ENCODE measurements around the gene TNNT3. TPM values are rescaled to one million over a fixed set of nuclear protein-coding genes. Genes with fewer than 3 reads are reported as not detected.

Gene TNNT3
- total RNA-seq, 2 donors from 2014 or later: not detected

GRCh38 chr11:1887451-1888346 lies 31.8 kb upstream of the TNNT3 start:
- H3K4me1 ChIP-seq (ENCODE audit: control insufficient read depth, insufficient read depth, low read length): no peaks in the 10 kb centered on the region
- no peaks in the 10 kb centered on the region for H3K36me3 Mint-ChIP-seq (ENCODE audit: low read depth)
- H3K4me1 Mint-ChIP-seq: no peaks in the 10 kb centered on the region
- H3K36me3 ChIP-seq (ENCODE audit: control insufficient read depth, insufficient read depth, low read length): no peaks in the 10 kb centered on the region
- peaks cover 2% of the 10 kb centered on the region for H3K27me3 Mint-ChIP-seq (ENCODE audit: insufficient read depth)
- peaks cover 13% of the 10 kb centered on the region for H3K27me3 ChIP-seq (ENCODE audit: control insufficient read depth, insufficient read depth, low read length, poor library complexity, severe bottlenecking)
- H3K9me3 Mint-ChIP-seq: no peaks in the 10 kb centered on the region
- H3K4me3 ChIP-seq (ENCODE audit: low read length): no peak overlapping the region
- WGBS, 2 experiments (ENCODE audit: insufficient coverage in 1 of 2, insufficient read length in 1 of 2): 85 to 95% methylated on average over 4 to 11 of the region's 11 CpGs
- H3K9me3 ChIP-seq (ENCODE audit: control insufficient read depth, low read length): no peaks in the 10 kb centered on the region
- H3K27ac Mint-ChIP-seq: no peak overlapping the region
- no peak overlapping the region for H3K27ac ChIP-seq (ENCODE audit: low read depth, low read length)
- H3K4me3 Mint-ChIP-seq: no peak overlapping the region
- no peak for TF ChIP-seq CTCF (conservative IDR thresholded peaks at IDR 0.05)
- no peak for DNase-seq
- no peak overlapping the region for H3K9ac ChIP-seq (ENCODE audit: extremely low read depth, low read length, poor library complexity, severe bottlenecking)

GRCh38 chr11:1888347-1888753 lies 31.2 kb upstream of the TNNT3 start:
- no peaks in the 10 kb centered on the region for H3K4me1 ChIP-seq (ENCODE audit: control insufficient read depth, insufficient read depth, low read length)
- peaks cover 13% of the 10 kb centered on the region for H3K27me3 ChIP-seq (ENCODE audit: control insufficient read depth, insufficient read depth, low read length, poor library complexity, severe bottlenecking)
- WGBS, 2 experiments (ENCODE audit: insufficient coverage in 1 of 2, insufficient read length in 1 of 2): 84 to 90% methylated on average over 8 to 9 of the region's 9 CpGs
- no peaks in the 10 kb centered on the region for H3K36me3 ChIP-seq (ENCODE audit: control insufficient read depth, insufficient read depth, low read length)
- no peak overlapping the region for H3K4me3 ChIP-seq (ENCODE audit: low read length)
- H3K27me3 Mint-ChIP-seq (ENCODE audit: insufficient read depth): peaks cover 2% of the 10 kb centered on the region
- no peak for DNase-seq
- H3K4me1 Mint-ChIP-seq: no peaks in the 10 kb centered on the region
- no peak overlapping the region for H3K9ac ChIP-seq (ENCODE audit: extremely low read depth, low read length, poor library complexity, severe bottlenecking)
- H3K4me3 Mint-ChIP-seq: no peak overlapping the region
- no peak for TF ChIP-seq CTCF (conservative IDR thresholded peaks at IDR 0.05)
- H3K9me3 ChIP-seq (ENCODE audit: control insufficient read depth, low read length): no peaks in the 10 kb centered on the region
- no peaks in the 10 kb centered on the region for H3K9me3 Mint-ChIP-seq
- H3K27ac Mint-ChIP-seq: no peak overlapping the region
- H3K36me3 Mint-ChIP-seq (ENCODE audit: low read depth): no peaks in the 10 kb centered on the region
- H3K27ac ChIP-seq (ENCODE audit: low read depth, low read length): no peak overlapping the region

GRCh38 chr11:1888811-1889210 lies 30.7 kb upstream of the TNNT3 start:
- no peaks in the 10 kb centered on the region for H3K4me1 Mint-ChIP-seq
- 90 to 100% methylated on average over 2 to 6 of the region's 6 CpGs for WGBS, 2 experiments (ENCODE audit: insufficient coverage in 1 of 2, insufficient read length in 1 of 2)
- peaks cover 13% of the 10 kb centered on the region for H3K27me3 ChIP-seq (ENCODE audit: control insufficient read depth, insufficient read depth, low read length, poor library complexity, severe bottlenecking)

More at GRCh38 chr11:1888811-1889210, 30.7 kb upstream of the TNNT3 start:
- Mint-ChIP-seq H3K9me3 (no peaks in the 10 kb centered on the region), H3K27ac (no peak overlapping the region), H3K4me3 (no peak overlapping the region), H3K27me3 (ENCODE audit: insufficient read depth) (peaks cover 2% of the 10 kb centered on the region), H3K36me3 (ENCODE audit: low read depth) (no peaks in the 10 kb centered on the region)
- DNase-seq: no peak
- no peak for TF ChIP-seq CTCF (conservative IDR thresholded peaks at IDR 0.05)
- no peaks in the 10 kb centered on the region for H3K36me3 ChIP-seq (ENCODE audit: control insufficient read depth, insufficient read depth, low read length)
- no peak overlapping the region for H3K4me3 ChIP-seq (ENCODE audit: low read length)
- no peaks in the 10 kb centered on the region for H3K4me1 ChIP-seq (ENCODE audit: control insufficient read depth, insufficient read depth, low read length)
- H3K9me3 ChIP-seq (ENCODE audit: control insufficient read depth, low read length): no peaks in the 10 kb centered on the region
- no peak overlapping the region for H3K27ac ChIP-seq (ENCODE audit: low read depth, low read length)
- H3K9ac ChIP-seq (ENCODE audit: extremely low read depth, low read length, poor library complexity, severe bottlenecking): no peak overlapping the region

Measured in endodermal cell (in vitro differentiated cells).